GM21528 (cell line): Measurements from ENCODE around the gene CRB1.

Source experiments
- ATAC-seq: cut with Tn5 transposase; IDR thresholded peaks from one replicate; pipeline ENCODE4 v1.9.1; 2021; ENCODE audit warnings: mild to moderate bottlenecking, moderate library complexity; ENCODE audit not compliant: unreplicated experiment, low FRiP score

The CRB1 gene

GRCh38 chr1:197510691-197511378 lies 242.8 kb downstream of the CRB1 start:
- ATAC-seq, result no peak

DNA sequence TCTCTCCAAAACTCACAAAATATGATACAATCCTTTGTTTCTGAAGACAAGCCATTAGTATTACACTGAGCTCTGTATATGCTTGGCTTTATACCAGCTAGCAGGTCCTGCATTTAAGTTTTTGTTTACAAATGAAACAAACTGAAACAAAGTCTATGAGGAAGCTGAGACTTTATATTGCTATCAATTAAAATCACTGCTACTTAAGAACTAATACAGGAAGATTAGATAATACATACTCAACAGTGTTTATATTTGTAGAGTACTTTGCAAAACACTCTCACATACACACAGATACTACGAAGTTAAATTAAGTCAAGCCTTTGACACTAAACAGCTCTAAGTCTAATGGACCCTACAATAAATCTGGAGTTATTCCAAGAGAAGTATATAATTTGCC lies 247.4 kb downstream of the CRB1 start:
- ATAC-seq, result no peak

DNA sequence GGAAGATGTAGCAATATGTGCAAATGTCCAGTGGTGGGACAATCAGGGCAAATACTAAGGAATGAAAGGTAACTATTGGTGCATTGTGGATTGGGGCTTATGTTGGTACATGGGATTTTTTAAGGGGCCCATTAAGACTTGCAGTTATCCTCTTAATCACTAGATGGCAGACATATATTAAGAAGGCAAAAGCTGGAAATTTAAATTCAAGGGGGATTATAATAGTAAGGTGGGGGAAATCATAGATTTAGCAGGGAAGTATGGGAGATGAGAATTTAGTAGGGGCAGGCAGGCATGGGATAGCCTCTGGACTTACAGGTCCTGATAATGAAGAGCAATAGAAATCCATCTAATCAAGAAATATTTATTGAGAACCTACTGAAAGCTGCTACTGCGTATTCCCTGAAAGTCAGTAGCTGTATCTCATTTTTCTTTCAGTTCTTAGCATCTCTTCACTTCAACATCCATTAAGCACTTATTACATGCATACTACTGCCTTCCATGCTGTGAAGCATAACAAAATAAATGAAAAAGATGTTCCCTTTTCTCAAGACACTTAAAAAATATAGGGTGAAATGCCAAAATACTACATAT lies 251.8 kb downstream of the CRB1 start:
- ATAC-seq, result no peak

DNA sequence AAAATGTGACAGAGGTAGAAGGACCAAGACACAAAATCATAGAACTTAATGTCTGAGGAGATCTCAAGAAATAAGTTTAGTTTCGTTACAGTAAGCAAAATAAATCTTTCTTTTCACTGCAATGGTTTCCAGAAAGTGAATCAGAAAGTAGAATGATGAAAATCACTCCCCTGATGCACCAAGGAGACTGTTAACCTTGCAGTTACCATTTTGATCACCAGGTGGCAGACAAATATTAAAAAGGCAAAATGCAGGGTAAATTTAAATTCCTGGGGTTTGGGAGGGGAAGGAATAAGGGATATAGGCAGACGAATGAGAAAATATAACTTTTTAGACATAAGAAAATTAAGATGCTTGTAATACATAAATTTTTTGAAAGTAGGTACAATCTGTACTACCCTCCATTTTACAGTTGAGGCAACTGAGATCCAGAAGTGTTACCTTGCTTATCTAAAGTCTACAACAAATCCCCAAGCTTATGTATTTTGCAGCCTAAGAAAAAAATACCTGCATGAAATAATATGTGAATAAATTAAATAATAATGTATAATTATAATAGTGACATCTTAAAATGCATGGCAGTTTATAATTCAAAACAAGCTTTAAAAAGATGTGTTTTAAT lies 253.2 kb downstream of the CRB1 start:
- ATAC-seq, result peak; percentile 71

DNA sequence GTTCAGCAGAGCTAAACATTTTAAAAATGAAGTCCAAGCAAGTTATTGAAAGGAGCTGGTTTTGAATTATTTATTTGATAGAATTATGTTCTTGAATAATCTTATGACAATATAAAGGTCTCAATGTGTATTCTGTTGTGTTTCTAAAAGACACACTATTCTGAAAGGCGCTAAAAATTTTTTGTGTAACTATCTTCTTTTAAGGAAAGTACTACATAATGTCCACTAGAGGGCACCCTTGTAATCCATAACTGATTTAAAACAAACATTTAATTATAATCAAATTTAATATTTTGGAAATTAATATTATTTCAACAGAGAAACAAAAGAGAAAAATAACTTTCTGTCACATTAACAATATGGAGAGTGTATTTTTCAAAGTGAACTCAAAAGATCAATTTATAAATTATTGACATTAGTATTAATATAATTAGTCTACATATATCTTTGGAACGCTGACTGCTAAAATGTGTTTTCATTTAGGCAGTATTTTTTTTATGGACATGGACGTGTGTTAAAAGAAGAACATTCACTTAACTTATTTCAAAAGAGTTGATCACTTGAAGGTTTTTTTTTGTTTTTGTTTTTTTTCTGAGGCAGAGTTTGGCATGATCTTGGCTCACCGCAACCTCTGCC lies 258.8 kb downstream of the CRB1 start:
- no peak for ATAC-seq
